H9 (cell line): ENCODE results near the gene TMPRSS7. TPM values are rescaled to one million over a fixed set of nuclear protein-coding genes. Genes with fewer than 3 reads are reported as not detected.

Experiments
- DNase-seq: peaks from one replicate; pipeline ENCODE4 v3.0.0-alpha.2; 2017
- H2AFZ ChIP-seq: one replicate; pipeline ENCODE4 v1.6.1; 2013; ENCODE audit warnings: mild to moderate bottlenecking, low read length, control low read depth, moderate library complexity
- H2AK5ac ChIP-seq: 2 replicates; pipeline ENCODE4 v1.6.1; 2013; ENCODE audit warnings: low read length, control low read depth, mixed read lengths; ENCODE audit not compliant: insufficient read length
- H2BK120ac ChIP-seq: one replicate; pipeline ENCODE4 v1.6.1; 2013; ENCODE audit warnings: low read depth, mild to moderate bottlenecking, low read length, control low read depth, inconsistent platforms; ENCODE audit not compliant: poor library complexity, severe bottlenecking
- H2BK12ac ChIP-seq: 2 replicates; pipeline ENCODE4 v1.6.1; 2013; ENCODE audit warnings: low read length, control low read depth, mixed read lengths, low read depth; ENCODE audit not compliant: insufficient read length
- H2BK15ac ChIP-seq: 2 replicates; pipeline ENCODE4 v1.6.1; 2013; ENCODE audit warnings: low read depth, low read length, control low read depth
- H2BK20ac ChIP-seq: one replicate; pipeline ENCODE4 v1.6.1; 2013; ENCODE audit warnings: low read depth, mild to moderate bottlenecking, low read length, control low read depth, inconsistent platforms; ENCODE audit not compliant: poor library complexity, severe bottlenecking
- H2BK5ac ChIP-seq: 2 replicates; pipeline ENCODE4 v1.6.1; 2013; ENCODE audit warnings: low read length, control low read depth, mixed read lengths; ENCODE audit not compliant: insufficient read length
- H3K14ac ChIP-seq: 2 replicates; pipeline ENCODE4 v1.6.1; 2013; ENCODE audit warnings: low read length, control low read depth; ENCODE audit not compliant: insufficient read depth
- H3K18ac ChIP-seq: 2 replicates; pipeline ENCODE4 v1.6.1; 2013; ENCODE audit warnings: low read depth, mild to moderate bottlenecking, mixed read lengths, low read length, control low read depth; ENCODE audit not compliant: insufficient read length
- H3K23ac ChIP-seq: 2 replicates; pipeline ENCODE4 v1.6.1; 2013; ENCODE audit warnings: low read length, control low read depth, mixed read lengths, low read depth; ENCODE audit not compliant: insufficient read length
- H3K23me2 ChIP-seq: 2 replicates; pipeline ENCODE4 v1.6.1; 2013; ENCODE audit warnings: low read depth, mild to moderate bottlenecking, mixed read lengths, low read length, control low read depth; ENCODE audit not compliant: insufficient read length, poor library complexity, severe bottlenecking
- H3K27ac ChIP-seq: 2 replicates; pipeline ENCODE4 v1.5.1; 2013; ENCODE audit warnings: low read length, control low read depth, mixed read lengths, low read depth; ENCODE audit not compliant: insufficient read length
- H3K27me3 ChIP-seq: 2 replicates; pipeline ENCODE4 v1.6.1; 2013; ENCODE audit warnings: low read length, control low read depth, inconsistent platforms; ENCODE audit not compliant: insufficient read depth
- H3K4ac ChIP-seq: 2 replicates; pipeline ENCODE4 v1.6.1; 2013; ENCODE audit warnings: low read depth, mild to moderate bottlenecking, control low read depth, inconsistent platforms, low read length, moderate library complexity
- H3K4me1 ChIP-seq: 2 replicates; pipeline ENCODE4 v1.6.1; 2013; ENCODE audit warnings: low read length, control low read depth, inconsistent platforms; ENCODE audit not compliant: insufficient read depth
- H3K4me2 ChIP-seq: 2 replicates; pipeline ENCODE4 v1.6.1; 2013; ENCODE audit warnings: low read length, control low read depth, mixed read lengths; ENCODE audit not compliant: insufficient read length, insufficient read depth
- H3K56ac ChIP-seq: 2 replicates; pipeline ENCODE4 v1.6.1; 2013; ENCODE audit warnings: low read depth, mild to moderate bottlenecking, mixed read lengths, low read length, control low read depth; ENCODE audit not compliant: insufficient read length
- H3K79me1 ChIP-seq: 2 replicates; pipeline ENCODE4 v1.6.1; 2013; ENCODE audit warnings: low read depth, mild to moderate bottlenecking, moderate library complexity, low read length, control low read depth, inconsistent platforms; ENCODE audit not compliant: insufficient read depth, poor library complexity, severe bottlenecking
- H3K79me2 ChIP-seq: 2 replicates; pipeline ENCODE4 v1.6.1; 2013; ENCODE audit warnings: low read length, control low read depth, inconsistent platforms; ENCODE audit not compliant: insufficient read depth
- H3K9ac ChIP-seq: 2 replicates; pipeline ENCODE4 v1.6.1; 2013; ENCODE audit warnings: low read length, control low read depth, mixed read lengths; ENCODE audit not compliant: insufficient read length; ENCODE audit errors: extremely low read depth
- H3K9me3 ChIP-seq: one replicate; pipeline ENCODE4 v1.6.1; 2013; ENCODE audit warnings: low read depth, low read length, inconsistent platforms; ENCODE audit not compliant: control insufficient read depth
- H3T11ph ChIP-seq: one replicate; pipeline ENCODE4 v1.6.1; 2013; ENCODE audit warnings: mild to moderate bottlenecking, low read length, control low read depth, inconsistent platforms
- H4K20me1 ChIP-seq: one replicate; pipeline ENCODE4 v1.6.1; 2013; ENCODE audit not compliant: control insufficient read depth, insufficient read length, insufficient read depth
- H4K5ac ChIP-seq: 2 replicates; pipeline ENCODE4 v1.6.1; 2013; ENCODE audit warnings: low read depth, mild to moderate bottlenecking, mixed read lengths, low read length, control low read depth; ENCODE audit not compliant: insufficient read length
- H4K8ac ChIP-seq: replicated peaks from 2 replicates; pipeline ENCODE4 v1.6.1; 2013; ENCODE audit warnings: low read length, control low read depth, mixed read lengths, low read depth; ENCODE audit not compliant: insufficient read length
- H4K91ac ChIP-seq: 2 replicates; pipeline ENCODE4 v1.6.1; 2013; ENCODE audit warnings: low read depth, mild to moderate bottlenecking, moderate library complexity, mixed read lengths, low read length, control low read depth; ENCODE audit not compliant: insufficient read length
- H3K27ac Mint-ChIP-seq, 3 experiments: 2 replicates in 2 of 3; 3 replicates in 1 of 3; pipeline ENCODE4 v1.8.0; 2020 to 2021; ENCODE audit warnings: mixed read lengths in 3 of 3, mild to moderate bottlenecking in 1 of 3, moderate library complexity in 1 of 3
- H3K27me3 Mint-ChIP-seq: 2 replicates; pipeline ENCODE4 v1.8.0; 2021; ENCODE audit warnings: low read depth, mild to moderate bottlenecking, moderate library complexity, mixed read lengths
- H3K36me3 Mint-ChIP-seq, 3 experiments: 2 replicates in 2 of 3; 3 replicates in 1 of 3; pipeline ENCODE4 v1.8.0; 2020 to 2021; ENCODE audit warnings: low read depth in 3 of 3, mixed read lengths in 3 of 3; ENCODE audit not compliant: insufficient read depth in 1 of 3
- H3K4me1 Mint-ChIP-seq, 2 experiments: 2 replicates each; pipeline ENCODE4 v1.8.0; 2020; ENCODE audit warnings: mixed read lengths in 2 of 2
- H3K4me3 Mint-ChIP-seq, 2 experiments: 2 replicates in 1 of 2; 3 replicates in 1 of 2; pipeline ENCODE4 v1.8.0; 2020 to 2021; ENCODE audit warnings: mild to moderate bottlenecking in 2 of 2, mixed read lengths in 2 of 2, moderate library complexity in 1 of 2
- H3K9me3 Mint-ChIP-seq, 2 experiments: 2 replicates in 1 of 2; 3 replicates in 1 of 2; pipeline ENCODE4 v1.8.0; 2020; ENCODE audit warnings: mild to moderate bottlenecking in 2 of 2, mixed read lengths in 2 of 2, moderate library complexity in 1 of 2
- WGBS: extraction: QIAGEN DNeasy Blood & Tissue Kit; methylation state at CpG from one replicate; pipeline ENCODE4 v1.1.7; 2013; ENCODE audit warnings: missing lambda C conversion rate, low lambda C conversion rate, mixed read lengths; ENCODE audit not compliant: insufficient read length; ENCODE audit errors: extremely low coverage; 5-methylcytosine and 5-hydroxymethylcytosine counted together
- total RNA-seq: library from RNA; stranded (reverse); gene quantifications from 2 replicates; pipeline ENCODE4 v1.2.1, GENCODE V29; 2021
- TF ChIP-seq, protein P1 (sequence below): fragments of 200-600 bp; sonication (generic); conservative IDR thresholded peaks from 3 replicates; pipeline ENCODE4 v1.8.0; 2021; ENCODE audit warnings: antibody characterized with exemption, mild to moderate bottlenecking

Gene TMPRSS7
- total RNA-seq, 1 experiment from 2014 or later, result not detected

- Histone ChIP-seq H3K27ac (no peak overlapping the region), H2BK12ac (no peak overlapping the region), H3K79me2 (no peaks in the 10 kb centered on the region), H2AK5ac (no peak overlapping the region), H3K9me3 (no peaks in the 10 kb centered on the region), H2AFZ (no peak overlapping the region), H3K4ac (no peak overlapping the region), H3K23ac (no peak overlapping the region), H2BK5ac (no peak overlapping the region), H3K18ac (no peak overlapping the region), H4K5ac (no peak overlapping the region), H4K91ac (no peak overlapping the region), H2BK20ac (no peak overlapping the region), H3T11ph (no peak overlapping the region), H2BK120ac (no peak overlapping the region), H3K14ac (no peak overlapping the region), H3K4me1 (peaks cover 3% of the 10 kb centered on the region; the same call in 1 of the 2 replicates), H3K9ac (no peak overlapping the region), H4K8ac (no peak overlapping the region), H3K56ac (no peak overlapping the region), H3K79me1 (no peaks in the 10 kb centered on the region), H3K23me2 (peaks cover 12% of the 10 kb centered on the region), H3K4me2 (no peak overlapping the region), H3K27me3 (no peaks in the 10 kb centered on the region; the same call in 1 of the 2 replicates), H4K20me1 (no peaks in the 10 kb centered on the region), H2BK15ac (no peak overlapping the region)
- Mint-ChIP-seq H3K9me3 (no peaks in the 10 kb centered on the region; a peak in 1 of 5 replicates), H3K36me3 (no peaks in the 10 kb centered on the region), H3K4me1 (peaks cover 20 to 21% of the 10 kb centered on the region in 2 experiments), H3K4me3 (no peak overlapping the region), H3K27me3 (peaks cover 20% of the 10 kb centered on the region), H3K27ac (no peak overlapping the region)
- no peak for DNase-seq
- TF ChIP-seq, protein P1, sequence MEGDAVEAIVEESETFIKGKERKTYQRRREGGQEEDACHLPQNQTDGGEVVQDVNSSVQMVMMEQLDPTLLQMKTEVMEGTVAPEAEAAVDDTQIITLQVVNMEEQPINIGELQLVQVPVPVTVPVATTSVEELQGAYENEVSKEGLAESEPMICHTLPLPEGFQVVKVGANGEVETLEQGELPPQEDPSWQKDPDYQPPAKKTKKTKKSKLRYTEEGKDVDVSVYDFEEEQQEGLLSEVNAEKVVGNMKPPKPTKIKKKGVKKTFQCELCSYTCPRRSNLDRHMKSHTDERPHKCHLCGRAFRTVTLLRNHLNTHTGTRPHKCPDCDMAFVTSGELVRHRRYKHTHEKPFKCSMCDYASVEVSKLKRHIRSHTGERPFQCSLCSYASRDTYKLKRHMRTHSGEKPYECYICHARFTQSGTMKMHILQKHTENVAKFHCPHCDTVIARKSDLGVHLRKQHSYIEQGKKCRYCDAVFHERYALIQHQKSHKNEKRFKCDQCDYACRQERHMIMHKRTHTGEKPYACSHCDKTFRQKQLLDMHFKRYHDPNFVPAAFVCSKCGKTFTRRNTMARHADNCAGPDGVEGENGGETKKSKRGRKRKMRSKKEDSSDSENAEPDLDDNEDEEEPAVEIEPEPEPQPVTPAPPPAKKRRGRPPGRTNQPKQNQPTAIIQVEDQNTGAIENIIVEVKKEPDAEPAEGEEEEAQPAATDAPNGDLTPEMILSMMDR, result no peak
- no CpG with 5 or more reads among the region's 4 CpGs for WGBS
These were observed 48.7 kb downstream of the TMPRSS7 start for GRCh38 chr3:112083239-112083638.
